K562 (cell line): ENCODE results near the gene LONRF2. TPM values are rescaled to one million over a fixed set of nuclear protein-coding genes. Genes with fewer than 3 reads are reported as not detected.

ENCODE experiments used
- E2F4 ChIP-seq: sonication (generic); formaldehyde crosslinking; IDR thresholded peaks from 2 replicates; pipeline ENCODE4 v1.8.0; 2022; ENCODE audit warnings: mild to moderate bottlenecking, low read depth, missing genetic modification reagents
- EGR1 ChIP-seq: fragments of 450-650 bp; conservative IDR thresholded peaks from 2 replicates; pipeline ENCODE4 v1.6.1; 2017; ENCODE audit warnings: mild to moderate bottlenecking
- ETS2 ChIP-seq: IDR thresholded peaks from 2 replicates; pipeline ENCODE4 v1.6.1; 2016; ENCODE audit warnings: borderline replicate concordance, missing genetic modification characterization, mild to moderate bottlenecking, moderate library complexity, missing compliant biosample characterization; ENCODE audit not compliant: poor library complexity, severe bottlenecking
- GMEB1 ChIP-seq: fragments of 250-450 bp; sonication (Bioruptor Pico); IDR thresholded peaks from 2 replicates; pipeline ENCODE4 v1.4.0; 2020; ENCODE audit warnings: mild to moderate bottlenecking
- JUND ChIP-seq, 2 experiments: IDR thresholded peaks; 2 replicates in 1 of 2; 3 replicates in 1 of 2; pipeline ENCODE4 v1.6.1; 2011; ENCODE audit warnings: borderline replicate concordance in 2 of 2, low read depth in 2 of 2, low read length in 2 of 2, improper control_type of control experiment in 1 of 2, missing biosample characterization in 1 of 2, missing genetic modification characterization in 1 of 2, missing genetic modification reagents in 1 of 2
- LARP7 ChIP-seq: fragments of 450-650 bp; IDR thresholded peaks from 2 replicates; pipeline ENCODE4 v1.6.1; 2016
- NBN ChIP-seq: fragments of 450-650 bp; IDR thresholded peaks from 2 replicates; pipeline ENCODE4 v1.6.1; 2016; ENCODE audit warnings: low read depth, mild to moderate bottlenecking
- NR4A1 ChIP-seq, 2 experiments: fragments of 250-450 bp in 1 of 2; fragments of 450-650 bp in 1 of 2; sonication (Bioruptor Pico) in 1 of 2; IDR thresholded peaks; 2 replicates each; pipeline versions ENCODE4 v1.4.0 to v1.6.1; 2016 to 2020; ENCODE audit warnings: mild to moderate bottlenecking in 2 of 2, missing compliant biosample characterization in 1 of 2, missing genetic modification characterization in 1 of 2, moderate library complexity in 1 of 2
- RB1 ChIP-seq: fragments of 450-650 bp; IDR thresholded peaks from 2 replicates; pipeline ENCODE4 v1.6.1; 2017; ENCODE audit warnings: low read depth, mild to moderate bottlenecking
- SMARCC2 ChIP-seq: fragments of 450-650 bp; IDR thresholded peaks from 2 replicates; pipeline ENCODE4 v1.6.1; 2017; ENCODE audit warnings: antibody characterized with exemption, moderate library complexity, mild to moderate bottlenecking, low read depth
- SOX6 ChIP-seq: fragments of 450-650 bp; IDR thresholded peaks from 2 replicates; pipeline ENCODE4 v1.6.1; 2014; ENCODE audit warnings: mild to moderate bottlenecking
- TSHZ1 ChIP-seq: fragments of 250-450 bp; sonication (Bioruptor Pico); IDR thresholded peaks from 2 replicates; pipeline ENCODE4 v1.4.0; 2020; ENCODE audit warnings: mild to moderate bottlenecking, moderate library complexity
- XRCC3 ChIP-seq: fragments of 450-650 bp; IDR thresholded peaks from 2 replicates; pipeline ENCODE4 v1.6.1; 2017; ENCODE audit warnings: mild to moderate bottlenecking, moderate library complexity
- ZBTB11 ChIP-seq, 3 experiments: fragments of 200-800 bp in 1 of 3; fragments of 250-450 bp in 1 of 3; fragments of 450-650 bp in 1 of 3; sonication (Bioruptor Pico) in 1 of 3; sonication (Bioruptor generic) in 1 of 3; formaldehyde crosslinking in 1 of 3; IDR thresholded peaks; 2 replicates each; pipeline versions ENCODE4 v1.6.1 to v1.8.0; 2016 to 2022; ENCODE audit warnings: mild to moderate bottlenecking in 2 of 3, missing genetic modification characterization in 2 of 3, missing compliant biosample characterization in 1 of 3, moderate library complexity in 1 of 3
- ZNF583 ChIP-seq: fragments of 250-450 bp; sonication (Bioruptor Pico); IDR thresholded peaks from 2 replicates; pipeline ENCODE4 v1.4.0; 2020
- ZNF668 ChIP-seq: fragments of 250-450 bp; sonication (Bioruptor Pico); IDR thresholded peaks from 2 replicates; pipeline ENCODE4 v1.8.0; 2022; ENCODE audit warnings: mild to moderate bottlenecking, inconsistent platforms
- polyA plus RNA-seq, 8 experiments: library from polyadenylated mRNA; depleted of rRNA in 4 of 8; stranded (reverse) in 5 of 8; unstranded in 3 of 8; fragments of >200 nt; fragmentation: Nextera tagmentation in 2 of 8; fragmentation: Illumina TruSeq in 1 of 8; extraction: Ambion mirVana in 2 of 8; extraction: Trizol in 1 of 8; gene quantifications; 2 replicates each; pipeline versions ENCODE4 v1.2.1 to v1.2.3, GENCODE V29; 2011 to 2014; ENCODE audit warnings: inconsistent platforms in 1 of 8, missing spikeins in 1 of 8
- total RNA-seq, 7 experiments: library from RNA; depleted of rRNA in 6 of 7; stranded (reverse); fragments of >200 nt in 6 of 7; fragmentation: Illumina TruSeq in 2 of 7; extraction: Trizol in 2 of 7; gene quantifications; 2 replicates each; pipeline versions ENCODE4 v1.2.1 to v1.2.3, GENCODE V29; 2011 to 2021; ENCODE audit warnings: low replicate concordance in 1 of 7

Gene LONRF2
- total and polyA plus RNA-seq, 9 of the 15 experiments (the other 6 are each of a cell fraction or from before 2014, with no cell fraction given) = 0.35 to 5.0 (median 2.7) TPM

GRCh38 chr2:100290718-100291151 is 31.6 kb downstream of the LONRF2 start (continued):
- TF ChIP-seq TSHZ1 (CRISPR knock-in tag) (no peak), ZNF668 (CRISPR knock-in tag) (no peak), SMARCC2 (no peak), XRCC3 (no peak), NR4A1 (CRISPR knock-in tag; IDR thresholded peaks at IDR 0.05) (no peak), NR4A1 (tag; IDR thresholded peaks at IDR 0.05) (no peak), JUND (IDR thresholded peaks at IDR 0.05; ENCODE audit: borderline replicate concordance, low read depth, low read length) (no peak), JUND (tag; IDR thresholded peaks at IDR 0.05; ENCODE audit: borderline replicate concordance, low read depth, low read length) (no peak), EGR1 (no peak), E2F4 (no peak), NBN (no peak), ETS2 (tag) (no peak), GMEB1 (CRISPR knock-in tag) (no peak), LARP7 (no peak), RB1 (no peak), ZBTB11 (CRISPR knock-in tag; IDR thresholded peaks at IDR 0.05) (peak in 1 of 3 experiments; percentile 59; a peak in 1 of 6 replicates), ZNF583 (no peak), SOX6 (no peak)
